Lung microvascular endothelial cell (primary cell): ENCODE measurements around the gene PDGFD. TPM values are rescaled to one million over a fixed set of nuclear protein-coding genes. Genes with fewer than 3 reads are reported as not detected.
A peak's percentile ranks its signal among the peaks of the same experiment; 100 is the strongest.

Experiments used
- DNase-seq, 2 donors: peaks; one replicate each; pipeline versions ENCODE4 v3.0.0 to v3.0.0-alpha.2; 2010; ENCODE audit warnings: low read depth in 2 of 2
- total RNA-seq: library from RNA; depleted of rRNA; stranded (reverse); fragments of >200 nt; gene quantifications from 2 replicates; pipeline ENCODE4 v1.2.1, GENCODE V29; 2014

Gene PDGFD
- total RNA-seq = 23.5 and 43.8 TPM in 2 replicates

DNA sequence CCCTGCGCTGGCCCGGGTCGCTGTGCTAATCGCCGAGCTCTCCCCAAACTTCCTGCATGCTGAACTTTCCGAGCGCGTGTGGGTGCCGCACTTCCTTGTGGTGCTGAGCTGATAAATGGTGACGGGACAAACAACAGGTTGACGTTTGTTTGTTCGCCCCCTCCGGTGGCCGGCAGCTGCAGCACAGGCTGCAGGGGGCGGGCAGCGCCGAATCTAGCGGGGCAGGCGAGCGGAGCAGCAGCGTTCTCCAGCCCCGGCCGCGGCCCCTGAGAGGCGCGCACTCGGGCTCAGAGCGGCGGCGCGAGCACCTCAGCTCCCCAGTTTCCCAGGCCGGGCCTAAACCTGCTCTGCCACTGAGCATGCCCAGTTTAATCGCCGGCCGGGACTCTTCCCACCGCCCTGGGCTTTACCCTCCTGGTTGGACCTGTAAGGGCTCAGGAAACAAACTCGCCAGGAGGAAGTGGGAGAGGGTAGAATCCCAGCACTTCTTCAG is at the start of gene PDGFD:
Gene PDGFD, minus strand, starts transcription at position 120 of the 493 bp plus-strand sequence.
- DNase-seq = peak; percentile 78 to 93

DNA sequence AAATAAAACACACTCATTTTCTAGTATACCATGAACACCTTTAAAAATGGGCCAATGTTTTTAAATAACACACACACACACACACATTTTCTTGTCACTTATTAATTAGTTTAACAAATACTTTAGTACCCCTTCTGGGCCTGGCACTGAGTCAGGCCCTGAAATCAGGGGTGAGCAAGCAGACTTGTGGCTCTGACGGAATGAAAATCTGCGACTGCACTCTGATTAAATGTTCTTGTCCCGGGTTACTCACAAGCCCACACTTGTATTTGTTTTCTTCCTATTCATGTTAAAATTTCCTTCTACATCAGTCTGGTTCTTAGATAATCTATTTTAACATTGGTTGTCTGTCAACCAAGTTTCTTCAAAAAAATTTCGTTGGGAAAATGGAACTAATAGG is 43.0 kb upstream of the PDGFD start:
- DNase-seq = no peak

DNA sequence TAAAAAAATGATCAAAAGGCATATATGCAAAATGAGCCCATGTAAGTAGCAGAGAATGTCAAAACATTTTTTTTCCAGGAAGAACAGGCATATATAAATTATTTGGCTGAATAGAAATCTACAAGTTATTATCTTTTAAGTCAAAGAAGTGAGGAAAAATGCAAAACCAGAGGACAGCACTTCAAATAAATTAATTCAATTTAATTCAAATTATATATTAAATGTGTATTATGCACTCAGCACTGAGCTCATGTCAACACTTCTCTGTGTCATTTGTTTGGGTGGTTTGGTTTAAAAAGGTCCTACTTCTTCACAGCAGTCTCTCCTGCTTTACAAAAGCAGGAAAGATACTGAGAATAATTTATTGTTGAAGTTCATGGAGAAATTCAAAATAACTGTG is 41.9 kb upstream of the PDGFD start:
- no peak for DNase-seq

DNA sequence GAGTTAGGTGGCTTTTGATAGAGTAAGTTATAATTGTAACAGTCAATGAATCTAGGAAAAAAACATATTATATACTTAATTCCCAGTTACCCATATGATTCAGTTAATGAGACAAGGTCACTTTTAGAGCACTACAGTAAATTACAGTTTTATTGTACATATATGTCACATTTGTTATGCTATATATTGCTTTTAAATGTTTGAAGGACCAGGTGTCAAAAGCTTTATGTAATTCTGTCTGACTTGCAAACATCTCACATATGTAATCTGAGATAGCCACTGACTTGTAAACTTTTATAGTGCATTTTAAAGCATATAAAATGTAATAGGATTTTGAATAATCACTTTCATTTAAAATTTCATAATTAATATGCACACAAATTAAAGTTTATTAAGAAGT is 36.7 kb upstream of the PDGFD start:
- no peak for DNase-seq

DNA sequence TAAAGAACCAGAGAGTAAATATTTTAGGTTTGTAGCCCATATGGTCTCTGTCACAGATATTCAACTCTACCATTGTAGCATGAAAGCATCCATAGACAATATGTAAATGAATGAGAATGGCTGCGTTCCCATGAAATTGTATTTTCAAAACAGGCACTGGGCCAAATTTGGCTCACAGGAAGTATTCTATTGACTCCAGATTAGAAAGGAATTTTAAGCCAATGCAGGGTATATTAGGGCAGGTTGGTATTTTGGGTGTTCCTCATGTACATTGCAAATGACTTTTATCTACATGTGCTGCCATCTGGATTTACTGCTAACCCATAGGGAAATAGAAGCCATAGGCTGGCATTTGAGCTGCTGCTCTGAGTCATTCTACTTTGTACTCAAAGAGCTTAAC is 35.1 kb upstream of the PDGFD start:
- DNase-seq = peak in 1 of 2 donors; percentile 0

DNA sequence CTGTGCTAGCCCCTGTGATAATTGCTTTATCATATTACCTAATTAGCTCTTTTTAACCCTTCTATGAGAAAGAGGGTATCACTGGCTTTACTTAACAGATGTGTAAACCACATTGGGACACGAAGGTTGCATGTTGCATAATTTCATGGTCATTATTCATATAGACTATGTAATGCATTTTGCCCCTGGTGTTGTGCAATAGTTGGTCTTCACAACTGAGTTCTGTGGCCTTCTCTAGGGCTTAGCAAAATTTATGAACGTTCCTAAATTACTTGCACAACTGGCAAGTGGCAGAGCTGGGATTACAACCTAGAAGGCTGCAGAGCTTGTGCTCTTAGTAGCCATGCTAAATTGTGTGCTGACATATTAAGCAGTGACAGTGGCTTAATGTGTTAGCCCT is 34.6 kb upstream of the PDGFD start:
- DNase-seq = no peak

DNA sequence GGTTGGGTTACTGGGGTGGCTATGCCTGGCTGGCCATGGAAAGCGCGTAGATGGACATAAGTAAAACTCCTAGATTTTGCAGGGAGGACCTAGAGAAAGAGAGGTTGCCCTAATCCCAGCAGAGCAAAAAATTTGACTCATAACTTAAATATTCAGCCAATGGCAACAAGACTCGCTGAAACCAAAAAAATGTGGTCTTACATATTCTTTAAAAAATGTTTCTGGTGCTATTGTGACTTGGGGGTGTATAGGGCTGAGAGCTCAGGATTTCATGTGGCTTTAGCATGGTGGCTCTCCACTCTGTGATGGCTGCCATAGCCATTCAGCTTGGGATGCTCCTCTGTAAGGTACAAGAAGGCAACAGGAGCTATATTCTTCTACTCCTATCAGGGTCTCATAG is 27.2 kb upstream of the PDGFD start:
- no peak for DNase-seq

DNA sequence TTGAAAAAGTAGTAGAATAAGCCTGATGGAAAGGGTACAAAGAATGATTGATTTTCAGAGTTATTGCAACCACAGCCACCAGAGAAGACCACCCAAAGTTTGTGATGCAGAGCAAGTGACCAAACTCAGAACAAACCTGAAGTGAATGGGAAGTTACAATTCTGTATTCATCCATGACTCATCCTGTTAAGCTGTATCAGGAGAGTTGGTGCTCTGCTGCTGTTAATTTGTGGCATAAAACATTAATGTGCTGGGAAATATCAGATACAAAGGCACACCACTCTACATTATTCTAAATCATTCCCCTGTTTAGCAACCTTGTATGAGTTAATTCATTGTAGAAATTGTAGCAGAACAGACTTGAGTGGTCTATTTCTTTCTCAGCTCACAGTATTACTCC is 19.6 kb upstream of the PDGFD start:
- DNase-seq = no peak

DNA sequence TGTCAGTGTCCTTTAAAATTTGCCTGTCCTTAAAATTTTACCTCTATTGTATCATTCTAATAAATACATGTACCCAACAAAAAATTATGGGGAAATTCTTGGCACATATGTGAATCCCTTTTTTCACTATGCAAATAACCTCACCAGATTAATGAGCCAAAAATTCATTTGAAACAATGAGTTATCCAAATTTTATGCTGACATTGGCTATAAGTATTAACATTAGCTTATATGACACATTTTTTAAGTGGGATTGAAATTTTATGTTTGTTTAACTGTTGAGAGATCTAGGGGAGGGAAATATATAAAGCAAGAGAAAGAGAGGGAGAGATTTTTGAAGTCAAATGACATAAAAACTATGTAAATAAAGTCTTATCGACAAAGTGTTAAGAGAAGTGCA is 11.8 kb upstream of the PDGFD start:
- DNase-seq = no peak

DNA sequence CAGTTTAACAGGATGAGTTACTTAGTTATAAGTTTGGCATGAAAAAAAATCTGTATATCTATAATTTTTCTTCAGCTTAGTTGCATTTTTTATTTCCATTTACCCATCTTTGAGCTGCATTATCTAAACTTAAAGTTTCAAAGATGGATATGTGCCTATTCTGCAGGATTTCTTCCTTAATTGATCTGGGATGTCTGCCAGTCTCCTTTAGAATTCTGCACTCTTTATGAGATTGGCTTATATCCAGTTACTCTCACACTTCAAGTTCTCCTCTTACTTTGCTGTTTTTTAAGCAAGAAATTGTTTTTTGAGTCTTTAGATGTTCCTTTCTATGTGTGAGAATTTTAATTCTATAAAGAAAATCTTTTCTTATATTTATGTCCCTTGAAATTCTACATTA is 5.1 kb upstream of the PDGFD start:
- DNase-seq = no peak

DNA sequence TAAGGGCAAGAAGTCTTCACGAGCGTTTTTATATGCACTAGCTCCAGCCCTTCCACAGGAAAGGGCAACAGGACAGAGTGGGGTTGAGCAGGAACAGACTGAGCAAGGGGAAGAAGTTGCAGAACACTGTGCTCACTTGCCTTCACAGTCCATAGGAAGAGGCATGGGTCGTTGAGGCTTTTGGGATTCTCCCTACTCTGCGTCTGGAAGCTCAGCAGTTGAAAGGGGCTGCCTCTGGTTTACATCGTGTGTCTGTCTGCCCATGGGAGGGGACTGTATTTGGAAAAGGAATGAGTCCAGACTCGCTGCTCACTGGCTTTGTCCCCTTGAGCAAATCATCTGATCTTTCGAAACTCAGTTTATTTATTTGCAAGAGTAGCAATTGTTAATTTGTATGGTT is 1.1 kb upstream of the PDGFD start:
- DNase-seq = no peak

DNA sequence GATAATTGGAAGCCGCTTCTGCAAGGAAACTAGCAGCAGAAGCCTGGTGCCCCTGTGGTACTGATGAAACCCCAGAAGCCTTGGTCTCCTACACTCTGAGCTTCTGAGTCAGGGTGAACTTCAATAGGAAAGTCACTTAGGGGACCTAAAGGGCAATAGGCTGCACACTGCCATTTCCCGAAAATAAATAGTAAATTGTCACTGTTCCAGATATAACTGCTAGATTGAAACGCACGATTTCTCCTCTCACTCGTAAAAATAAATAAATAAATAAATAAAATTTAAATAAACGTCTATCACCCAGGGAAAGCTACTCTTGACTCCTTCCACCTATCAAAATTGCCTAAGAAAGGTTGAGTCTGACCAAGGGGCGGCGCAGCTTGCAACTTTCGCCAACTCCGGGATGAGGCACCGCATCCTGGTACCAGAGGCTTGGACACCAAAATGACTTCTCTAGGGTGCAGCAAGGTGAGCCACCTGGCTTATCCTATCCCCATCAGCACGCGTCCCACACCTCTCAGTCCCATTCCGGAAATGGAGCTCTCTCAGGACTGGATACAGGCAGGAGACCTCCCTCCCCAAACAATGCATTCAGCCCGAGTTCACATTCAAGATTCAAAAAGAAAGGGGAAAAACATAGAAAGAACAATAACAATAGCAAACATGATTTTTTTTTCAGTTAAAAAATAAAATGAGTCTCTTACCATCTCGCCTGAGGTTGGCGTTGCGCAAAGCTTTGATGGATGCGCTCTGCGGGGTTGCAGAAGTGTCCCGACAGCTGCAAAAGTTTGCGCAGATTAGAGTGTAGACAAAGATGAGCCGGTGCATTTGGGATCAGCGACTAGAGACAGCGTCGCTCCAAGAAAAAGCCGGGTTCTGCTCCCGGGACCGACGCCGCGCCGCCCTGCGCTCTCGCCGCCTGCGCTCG is 583 bp downstream of the PDGFD start:
- peak; percentile 12 to 40 for DNase-seq

DNA sequence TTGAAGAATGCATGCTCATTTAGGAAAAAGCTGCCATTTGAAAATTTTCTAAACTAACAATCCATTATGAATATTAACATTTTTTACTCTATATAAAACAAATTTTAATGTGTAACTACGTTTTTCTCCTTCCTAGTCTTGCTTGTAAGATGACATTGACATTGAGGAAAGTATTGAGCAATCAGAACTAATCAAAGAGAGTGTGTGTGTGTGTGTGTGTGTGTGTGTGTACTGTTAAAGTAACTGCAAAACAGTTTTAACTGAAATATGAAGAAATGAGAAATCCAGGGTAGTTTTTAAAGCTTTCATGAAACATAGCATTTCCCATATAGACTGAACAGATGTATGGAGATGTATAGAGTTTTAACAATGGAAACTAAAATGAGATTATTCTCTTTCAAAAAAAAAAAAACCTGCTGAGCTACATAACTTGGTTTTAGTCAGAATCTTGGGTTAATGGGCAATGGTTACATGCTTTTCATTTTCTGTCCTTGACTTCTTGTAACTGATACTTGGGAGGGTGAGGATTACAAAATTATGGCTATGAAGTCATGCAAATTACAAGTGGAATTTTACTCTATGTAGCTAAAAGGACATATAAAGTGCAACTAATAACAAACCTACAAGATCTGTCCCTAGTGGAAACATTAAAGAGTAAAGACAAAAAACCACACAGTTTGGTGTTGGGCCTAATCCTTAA is 2.0 kb downstream of the PDGFD start:
- DNase-seq = no peak

DNA sequence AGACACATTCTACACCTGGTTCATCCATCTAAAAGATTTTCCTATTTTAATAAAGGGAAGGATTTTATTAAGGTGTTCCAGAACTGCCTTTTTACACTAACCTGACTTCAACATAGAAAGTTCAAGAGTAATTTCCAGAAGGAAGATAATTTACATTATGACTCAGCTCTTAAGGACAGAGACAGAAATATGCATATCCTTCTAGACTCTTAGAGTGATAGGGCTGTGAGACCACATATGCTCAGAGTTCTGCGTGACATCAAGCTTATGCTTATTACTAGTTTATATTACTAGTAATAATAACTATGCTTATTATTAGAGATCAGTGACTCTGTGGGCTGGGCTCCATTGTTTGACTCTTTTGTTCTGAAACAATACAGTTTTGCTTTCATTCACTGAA is 4.6 kb downstream of the PDGFD start:
- no peak for DNase-seq

DNA sequence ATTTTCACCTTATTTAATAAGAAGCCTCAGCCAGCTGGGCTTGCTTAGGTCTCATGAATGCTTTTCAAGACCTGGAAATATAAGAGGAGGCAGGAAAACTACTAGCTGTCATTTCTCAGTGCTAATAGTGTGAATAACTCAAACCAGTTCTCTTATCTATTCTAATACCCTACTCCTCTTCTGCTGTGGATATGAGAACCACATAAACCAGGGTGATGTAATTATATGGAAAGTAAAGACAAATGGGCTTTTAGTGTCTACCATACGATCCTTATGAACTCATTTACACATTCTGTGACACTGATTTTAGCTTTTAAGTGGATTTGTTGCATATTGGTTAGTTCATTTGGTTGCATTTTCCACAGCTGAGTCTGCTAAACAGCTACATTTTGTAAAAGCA is 8.6 kb downstream of the PDGFD start:
- no peak for DNase-seq

DNA sequence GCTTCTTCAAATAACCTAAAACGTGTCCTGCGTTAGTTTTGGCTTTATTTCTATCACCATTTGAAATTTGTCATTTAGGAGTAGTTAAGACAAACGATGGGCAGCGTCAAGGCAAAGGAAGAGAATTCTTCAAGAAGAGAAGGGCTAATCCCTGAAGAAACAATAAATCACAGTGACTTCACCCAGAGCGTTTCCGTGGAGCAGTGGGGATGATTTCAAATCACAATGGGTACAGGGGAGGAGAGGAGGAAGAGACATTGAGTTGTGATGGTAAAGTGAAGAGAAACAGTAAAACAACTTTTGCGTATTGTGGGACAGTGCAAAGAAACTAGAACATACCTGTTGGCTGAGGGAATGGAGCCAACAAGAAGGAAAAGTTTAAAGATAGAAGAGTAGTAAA is 9.7 kb downstream of the PDGFD start:
- DNase-seq = no peak

DNA sequence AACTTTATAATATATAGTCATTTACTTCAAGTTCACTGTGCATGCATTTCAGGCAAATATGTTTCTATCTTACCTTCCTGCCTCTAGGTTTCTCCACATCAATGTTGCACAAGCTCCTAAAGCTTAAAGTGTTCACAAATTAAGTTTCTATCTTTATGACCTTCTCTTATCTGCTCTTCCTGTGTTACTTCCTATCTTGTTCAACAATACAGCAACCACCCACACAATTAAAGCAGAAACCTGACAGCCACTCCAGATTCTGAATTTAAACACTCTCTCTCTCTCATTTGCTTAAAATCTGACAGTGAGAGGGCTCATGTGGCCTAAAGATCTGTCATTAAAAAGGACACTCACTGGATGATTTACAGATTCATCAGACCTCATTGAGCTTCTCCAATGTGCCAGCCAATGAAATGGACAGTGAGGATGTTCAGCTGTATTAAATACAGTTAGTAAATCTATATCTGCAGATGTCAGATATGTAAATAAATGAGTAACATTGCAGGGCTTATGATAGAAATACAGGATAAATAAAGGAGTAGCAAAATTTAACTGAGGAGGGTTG is 10.9 kb downstream of the PDGFD start:
- peak in 1 of 2 donors; percentile 21 for DNase-seq

DNA sequence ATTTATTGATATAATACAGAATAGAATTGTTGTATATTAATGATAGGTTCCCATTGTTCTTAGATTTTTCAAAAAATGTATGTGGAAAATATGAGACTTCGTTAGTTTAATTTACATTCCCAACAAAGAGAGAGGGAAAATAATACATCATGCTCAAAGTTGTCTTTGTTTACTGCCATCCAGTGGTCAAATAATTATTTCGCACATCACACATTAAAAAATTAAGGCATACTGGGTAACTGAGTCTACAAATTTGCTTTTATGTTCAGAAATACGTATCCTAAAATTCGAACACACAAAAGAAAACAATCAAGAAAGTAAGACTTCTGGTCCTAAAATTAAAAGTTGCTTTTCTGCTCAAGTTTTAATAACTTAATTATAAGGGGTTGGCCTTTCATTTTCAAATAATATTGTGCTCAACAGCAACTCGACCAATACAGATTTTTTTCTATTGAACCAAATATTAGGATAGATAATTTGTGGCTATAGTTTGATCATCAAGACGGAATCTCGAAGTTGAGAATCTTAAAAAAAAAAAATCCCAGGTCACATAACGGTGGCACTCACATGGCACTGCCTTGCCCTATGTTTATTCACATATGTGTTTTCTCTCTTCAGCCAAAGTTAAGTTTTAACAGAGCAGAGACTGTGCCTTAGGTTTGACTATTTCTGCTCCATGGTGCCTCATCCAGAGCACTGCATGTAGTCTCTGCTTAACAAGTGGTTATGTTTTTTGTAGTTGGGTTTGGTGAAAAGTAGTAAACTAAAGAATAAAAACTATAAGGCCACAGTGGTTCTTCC is 12.3 kb downstream of the PDGFD start:
- peak; percentile 23 to 52 for DNase-seq

DNA sequence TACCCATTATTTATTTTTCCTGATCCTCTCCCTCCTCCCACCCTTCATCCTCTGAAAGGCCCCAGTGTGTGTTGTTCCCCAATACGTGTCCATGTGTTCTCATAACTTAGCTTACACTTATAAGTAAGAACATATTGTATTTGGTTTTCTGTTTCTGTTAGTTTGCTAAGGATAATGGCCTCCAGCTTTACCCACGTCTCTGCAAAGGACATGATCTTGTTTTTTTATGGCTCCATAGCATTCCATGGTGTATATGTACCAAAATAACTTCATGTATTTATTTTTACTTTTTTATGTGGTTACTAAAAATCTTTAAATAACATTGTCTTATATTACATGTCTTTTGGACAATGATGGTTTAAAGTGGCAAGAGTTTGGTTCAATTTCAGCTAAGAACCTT is 15.2 kb downstream of the PDGFD start:
- no peak for DNase-seq

DNA sequence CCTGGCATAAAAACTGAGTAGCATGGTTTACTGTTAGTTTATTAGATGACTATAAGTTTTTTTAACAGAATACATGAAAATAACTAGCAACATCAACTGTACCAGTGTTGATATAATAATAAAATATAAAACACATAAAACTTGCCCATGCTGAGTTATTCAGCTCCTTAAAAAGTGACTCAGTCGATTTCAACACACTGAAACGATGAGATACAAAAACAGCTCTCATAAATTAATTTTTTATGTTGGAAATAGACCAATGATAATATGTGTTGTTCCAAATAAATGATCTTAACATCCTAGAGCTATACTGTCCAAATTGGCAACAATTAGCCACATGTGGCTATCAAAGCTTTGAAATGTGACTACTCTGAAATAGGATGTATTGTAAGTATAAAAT is 15.9 kb downstream of the PDGFD start:
- DNase-seq = peak in 1 of 2 donors; percentile 63

DNA sequence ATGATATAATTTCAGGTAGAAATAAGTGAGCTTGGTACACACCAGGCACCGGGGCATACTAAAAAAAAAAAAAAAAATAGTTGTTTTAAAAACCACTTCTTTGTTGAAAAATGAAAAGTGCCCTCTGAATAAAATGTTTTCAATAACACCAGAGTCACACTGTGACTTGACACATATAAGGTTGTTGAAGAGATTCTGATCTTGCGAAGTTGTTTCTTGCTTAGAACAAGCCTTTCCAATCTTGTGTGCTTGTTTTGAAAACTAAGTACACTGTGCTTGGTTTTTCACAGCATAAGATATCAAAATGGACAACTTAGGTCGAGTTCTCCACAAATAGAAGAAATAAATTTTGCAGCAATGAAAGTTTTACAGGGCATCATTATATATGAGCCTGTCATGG is 17.0 kb downstream of the PDGFD start:
- DNase-seq = no peak

DNA sequence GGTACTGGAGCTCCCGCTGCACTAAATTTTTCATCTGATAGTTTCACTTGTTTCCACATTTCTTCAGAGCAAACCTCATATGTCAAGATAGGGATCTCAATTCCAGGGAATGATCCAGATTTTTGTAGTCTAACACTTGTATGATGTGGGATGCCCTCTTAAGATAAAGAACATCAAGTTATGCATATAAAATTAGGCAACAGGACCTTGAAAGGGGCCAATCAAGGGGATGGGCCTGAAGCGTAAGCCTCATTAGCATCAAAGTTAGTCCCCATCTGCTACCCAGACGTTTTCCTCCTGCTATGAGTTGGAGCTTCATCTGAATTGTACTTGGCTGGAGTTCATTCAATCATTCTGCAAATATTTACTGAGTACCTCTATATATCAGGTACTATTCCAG is 17.5 kb downstream of the PDGFD start:
- DNase-seq = no peak
